ENCODE results near the gene NR1H4. TPM values are rescaled to one million over a fixed set of nuclear protein-coding genes. Genes with fewer than 3 reads are reported as not detected.
"Not testable (repeated sequence)": the region's sequence is repeated elsewhere in the genome, so short reads cannot be mapped to it uniquely, and the experiment has no call there.

NR1H4 gene
- total RNA-seq, 1 experiment from 2014 or later, result not detected

GRCh38 chr12:100427078-100427477 is 46.6 kb upstream of the NR1H4 start:
- ChIA-PET CTCF (interaction anchor here (2.5 kb wide), 1 partner anchor 22 kb away, joined by 17 read pairs; no protein-coding TSS in a partner anchor), POLR2A (no interaction called here)
- no peaks in the 10 kb centered on the region for H3K27me3 Mint-ChIP-seq (ENCODE audit: low read depth)
- H3K36me3 Mint-ChIP-seq, result no peaks in the 10 kb centered on the region
- H3K4me1 Mint-ChIP-seq, result no peaks in the 10 kb centered on the region
- TF ChIP-seq ZNF416 (CRISPR knock-in tag; IDR thresholded peaks at IDR 0.05) (no peak), FOXK1 (CRISPR knock-in tag; IDR thresholded peaks at IDR 0.05) (no peak), ZNF671 (CRISPR knock-in tag; IDR thresholded peaks at IDR 0.05) (no peak), FOXP1 (CRISPR knock-in tag; IDR thresholded peaks at IDR 0.05; ENCODE audit: borderline replicate concordance) (no peak), SMAD3 (CRISPR knock-in tag; IDR thresholded peaks at IDR 0.05; ENCODE audit: borderline replicate concordance) (no peak), NR2C2 (CRISPR knock-in tag; IDR thresholded peaks at IDR 0.05) (no peak), MYBL2 (CRISPR knock-in tag; IDR thresholded peaks at IDR 0.05) (no peak), JUN (CRISPR knock-in tag; IDR thresholded peaks at IDR 0.05) (no peak), ATF3 (CRISPR knock-in tag; conservative IDR thresholded peaks at IDR 0.05) (no peak)
- TF ChIP-seq, protein P1, sequence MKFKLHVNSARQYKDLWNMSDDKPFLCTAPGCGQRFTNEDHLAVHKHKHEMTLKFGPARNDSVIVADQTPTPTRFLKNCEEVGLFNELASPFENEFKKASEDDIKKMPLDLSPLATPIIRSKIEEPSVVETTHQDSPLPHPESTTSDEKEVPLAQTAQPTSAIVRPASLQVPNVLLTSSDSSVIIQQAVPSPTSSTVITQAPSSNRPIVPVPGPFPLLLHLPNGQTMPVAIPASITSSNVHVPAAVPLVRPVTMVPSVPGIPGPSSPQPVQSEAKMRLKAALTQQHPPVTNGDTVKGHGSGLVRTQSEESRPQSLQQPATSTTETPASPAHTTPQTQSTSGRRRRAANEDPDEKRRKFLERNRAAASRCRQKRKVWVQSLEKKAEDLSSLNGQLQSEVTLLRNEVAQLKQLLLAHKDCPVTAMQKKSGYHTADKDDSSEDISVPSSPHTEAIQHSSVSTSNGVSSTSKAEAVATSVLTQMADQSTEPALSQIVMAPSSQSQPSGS (CRISPR knock-in tag; IDR thresholded peaks at IDR 0.05; ENCODE audit: borderline replicate concordance, low read depth), result no peak
- TF ChIP-seq, protein P2, sequence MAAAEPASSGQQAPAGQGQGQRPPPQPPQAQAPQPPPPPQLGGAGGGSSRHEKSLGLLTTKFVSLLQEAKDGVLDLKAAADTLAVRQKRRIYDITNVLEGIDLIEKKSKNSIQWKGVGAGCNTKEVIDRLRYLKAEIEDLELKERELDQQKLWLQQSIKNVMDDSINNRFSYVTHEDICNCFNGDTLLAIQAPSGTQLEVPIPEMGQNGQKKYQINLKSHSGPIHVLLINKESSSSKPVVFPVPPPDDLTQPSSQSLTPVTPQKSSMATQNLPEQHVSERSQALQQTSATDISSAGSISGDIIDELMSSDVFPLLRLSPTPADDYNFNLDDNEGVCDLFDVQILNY (CRISPR knock-in tag; IDR thresholded peaks at IDR 0.05), result no peak
- no peaks in the 10 kb centered on the region; the same call in 1 of the 2 replicates for H3K9me3 Mint-ChIP-seq
- DNase-seq (ENCODE audit: low spot score), result no peak
- no peak overlapping the region for H3K4me3 Mint-ChIP-seq
- no peak for ATAC-seq
- no peak overlapping the region for H3K27ac Mint-ChIP-seq

- H3K9me3 Mint-ChIP-seq; H3K4me1 Mint-ChIP-seq; ATAC-seq; H3K4me3 Mint-ChIP-seq; POLR2A ChIA-PET; DNase-seq (ENCODE audit: low spot score); H3K27me3 Mint-ChIP-seq (ENCODE audit: low read depth); H3K27ac Mint-ChIP-seq; H3K36me3 Mint-ChIP-seq: not testable (repeated sequence)
- CTCF ChIA-PET, result interaction anchor here (3.6 kb wide), 1 partner anchor 25 kb away, joined by 16 read pairs; no protein-coding TSS in a partner anchor
Observed at GRCh38 chr12:100430251-100430650, 43.4 kb upstream of the NR1H4 start.

GRCh38 chr12:100433701-100434100 is 40.0 kb upstream of the NR1H4 start:
- CTCF ChIA-PET, result no interaction called here
- DNase-seq (ENCODE audit: low spot score), result no peak
- ATAC-seq, result no peak
- no peaks in the 10 kb centered on the region for H3K4me1 Mint-ChIP-seq
- no peak overlapping the region for H3K4me3 Mint-ChIP-seq
- peaks cover 5% of the 10 kb centered on the region; the same call in 1 of the 2 replicates for H3K9me3 Mint-ChIP-seq
- no peak overlapping the region for H3K27ac Mint-ChIP-seq
- H3K27me3 Mint-ChIP-seq (ENCODE audit: low read depth), result no peaks in the 10 kb centered on the region; the same call in 1 of the 2 replicates
- H3K36me3 Mint-ChIP-seq, result no peaks in the 10 kb centered on the region
- POLR2A ChIA-PET, result no interaction called here
- TF ChIP-seq ELF4 (CRISPR knock-in tag; IDR thresholded peaks at IDR 0.05; ENCODE audit: low read depth) (no peak), E2F1 (CRISPR knock-in tag; IDR thresholded peaks at IDR 0.05) (no peak), MXD4 (CRISPR knock-in tag; IDR thresholded peaks at IDR 0.05; ENCODE audit: borderline replicate concordance) (no peak), CREM (CRISPR knock-in tag; IDR thresholded peaks at IDR 0.05) (no peak), FOXP4 (CRISPR knock-in tag; IDR thresholded peaks at IDR 0.05) (no peak), GRHL2 (CRISPR knock-in tag; IDR thresholded peaks at IDR 0.05; ENCODE audit: insufficient replicate concordance, severe bottlenecking) (no peak), STAT6 (CRISPR knock-in tag; conservative IDR thresholded peaks at IDR 0.05; ENCODE audit: low read depth) (no peak), RORB (CRISPR knock-in tag; IDR thresholded peaks at IDR 0.05) (no peak)
- TF ChIP-seq, protein P3, sequence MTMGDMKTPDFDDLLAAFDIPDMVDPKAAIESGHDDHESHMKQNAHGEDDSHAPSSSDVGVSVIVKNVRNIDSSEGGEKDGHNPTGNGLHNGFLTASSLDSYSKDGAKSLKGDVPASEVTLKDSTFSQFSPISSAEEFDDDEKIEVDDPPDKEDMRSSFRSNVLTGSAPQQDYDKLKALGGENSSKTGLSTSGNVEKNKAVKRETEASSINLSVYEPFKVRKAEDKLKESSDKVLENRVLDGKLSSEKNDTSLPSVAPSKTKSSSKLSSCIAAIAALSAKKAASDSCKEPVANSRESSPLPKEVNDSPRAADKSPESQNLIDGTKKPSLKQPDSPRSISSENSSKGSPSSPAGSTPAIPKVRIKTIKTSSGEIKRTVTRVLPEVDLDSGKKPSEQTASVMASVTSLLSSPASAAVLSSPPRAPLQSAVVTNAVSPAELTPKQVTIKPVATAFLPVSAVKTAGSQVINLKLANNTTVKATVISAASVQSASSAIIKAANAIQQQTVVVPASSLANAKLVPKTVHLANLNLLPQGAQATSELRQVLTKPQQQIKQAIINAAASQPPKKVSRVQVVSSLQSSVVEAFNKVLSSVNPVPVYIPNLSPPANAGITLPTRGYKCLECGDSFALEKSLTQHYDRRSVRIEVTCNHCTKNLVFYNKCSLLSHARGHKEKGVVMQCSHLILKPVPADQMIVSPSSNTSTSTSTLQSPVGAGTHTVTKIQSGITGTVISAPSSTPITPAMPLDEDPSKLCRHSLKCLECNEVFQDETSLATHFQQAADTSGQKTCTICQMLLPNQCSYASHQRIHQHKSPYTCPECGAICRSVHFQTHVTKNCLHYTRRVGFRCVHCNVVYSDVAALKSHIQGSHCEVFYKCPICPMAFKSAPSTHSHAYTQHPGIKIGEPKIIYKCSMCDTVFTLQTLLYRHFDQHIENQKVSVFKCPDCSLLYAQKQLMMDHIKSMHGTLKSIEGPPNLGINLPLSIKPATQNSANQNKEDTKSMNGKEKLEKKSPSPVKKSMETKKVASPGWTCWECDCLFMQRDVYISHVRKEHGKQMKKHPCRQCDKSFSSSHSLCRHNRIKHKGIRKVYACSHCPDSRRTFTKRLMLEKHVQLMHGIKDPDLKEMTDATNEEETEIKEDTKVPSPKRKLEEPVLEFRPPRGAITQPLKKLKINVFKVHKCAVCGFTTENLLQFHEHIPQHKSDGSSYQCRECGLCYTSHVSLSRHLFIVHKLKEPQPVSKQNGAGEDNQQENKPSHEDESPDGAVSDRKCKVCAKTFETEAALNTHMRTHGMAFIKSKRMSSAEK (CRISPR knock-in tag; IDR thresholded peaks at IDR 0.05; ENCODE audit: borderline replicate concordance), result no peak

Data from WTC11 (cell line).